HEK293 (cell line): ENCODE measurements around the gene PRPS2.

Experiments used
- CTCF ChIA-PET: fragments of 350-600 bp; formaldehyde crosslinking; extraction: SDS; loops from one replicate; lab custom pipeline; 2021; ENCODE audit warnings: antibody characterized with exemption; lab: Yijun Ruan, JAX
- POLR2A ChIA-PET: fragments of 300-600 bp; formaldehyde crosslinking; extraction: SDS; loops from one replicate; lab custom pipeline; 2020; ENCODE audit warnings: antibody characterized with exemption, inconsistent platforms; lab: Yijun Ruan, JAX
- H3K27ac ChIP-seq: fragments of 200-500 bp; sonication (Bioruptor generic); 2 replicates; pipeline ENCODE4 v1.5.1; 2014; ENCODE audit warnings: low read depth, low read length, control low read depth, inconsistent platforms; ENCODE audit errors: extremely low read depth
- H3K36me3 ChIP-seq, 2 experiments: fragments of 200-500 bp in 1 of 2; sonication (Bioruptor generic) in 1 of 2; 1 replicate in 1 of 2; 2 replicates in 1 of 2; pipeline ENCODE4 v1.5.1; 2014 to 2017; ENCODE audit warnings: inconsistent platforms in 2 of 2, low read length in 2 of 2; ENCODE audit not compliant: control insufficient read depth in 2 of 2, insufficient read depth in 1 of 2
- H3K4me1 ChIP-seq: fragments of 200-500 bp; sonication (Bioruptor generic); 2 replicates; pipeline ENCODE4 v1.5.1; 2014; ENCODE audit warnings: mild to moderate bottlenecking, low read length, inconsistent platforms; ENCODE audit not compliant: control insufficient read depth, insufficient read depth
- H3K4me3 ChIP-seq: 2 replicates; pipeline ENCODE4 v1.5.1; 2011; ENCODE audit warnings: low read depth, mild to moderate bottlenecking, control low read depth, low read length, moderate library complexity
- H3K9me3 ChIP-seq: fragments of 200-500 bp; sonication (Bioruptor generic); 2 replicates; pipeline ENCODE4 v1.5.1; 2014; ENCODE audit warnings: low read depth, low read length, inconsistent platforms; ENCODE audit not compliant: control insufficient read depth, insufficient read depth
- GLIS2 ChIP-seq: fragments of 450-650 bp; formaldehyde crosslinking; IDR thresholded peaks from 2 replicates; pipeline ENCODE4 v1.5.1; 2016; ENCODE audit warnings: missing biosample characterization, missing genetic modification characterization
- KLF16 ChIP-seq: fragments of 450-650 bp; formaldehyde crosslinking; IDR thresholded peaks from 2 replicates; pipeline ENCODE4 v1.5.1; 2017; ENCODE audit warnings: missing biosample characterization, missing genetic modification characterization
- KLF17 ChIP-seq: fragments of 450-650 bp; formaldehyde crosslinking; IDR thresholded peaks from 2 replicates; pipeline ENCODE4 v1.5.1; 2016; ENCODE audit warnings: missing biosample characterization, missing genetic modification characterization
- OSR2 ChIP-seq: fragments of 450-650 bp; formaldehyde crosslinking; IDR thresholded peaks from 2 replicates; pipeline ENCODE4 v1.5.1; 2016; ENCODE audit warnings: missing biosample characterization, missing genetic modification characterization
- PRDM10 ChIP-seq: fragments of 450-650 bp; formaldehyde crosslinking; IDR thresholded peaks from 2 replicates; pipeline ENCODE4 v1.5.1; 2016; ENCODE audit warnings: missing biosample characterization, missing genetic modification characterization
- PRDM4 ChIP-seq: fragments of 450-650 bp; formaldehyde crosslinking; IDR thresholded peaks from 2 replicates; pipeline ENCODE4 v1.5.1; 2017; ENCODE audit warnings: missing biosample characterization, missing genetic modification characterization
- SP2 ChIP-seq: fragments of 450-650 bp; formaldehyde crosslinking; IDR thresholded peaks from 2 replicates; pipeline ENCODE4 v1.5.1; 2016; ENCODE audit warnings: missing biosample characterization, missing genetic modification characterization
- ZBTB1 ChIP-seq: fragments of 450-650 bp; formaldehyde crosslinking; IDR thresholded peaks from 2 replicates; pipeline ENCODE4 v1.5.1; 2016; ENCODE audit warnings: missing biosample characterization, missing genetic modification characterization
- ZBTB11 ChIP-seq: fragments of 450-650 bp; formaldehyde crosslinking; conservative IDR thresholded peaks from 2 replicates; pipeline ENCODE4 v1.5.1; 2016; ENCODE audit warnings: low read depth, missing biosample characterization, missing genetic modification characterization
- ZBTB20 ChIP-seq: fragments of 450-650 bp; formaldehyde crosslinking; IDR thresholded peaks from 2 replicates; pipeline ENCODE4 v1.5.1; 2016; ENCODE audit warnings: missing biosample characterization, missing genetic modification characterization
- ZBTB7A ChIP-seq: fragments of 450-650 bp; formaldehyde crosslinking; IDR thresholded peaks from 2 replicates; pipeline ENCODE4 v1.5.1; 2016; ENCODE audit warnings: low read depth, missing biosample characterization, missing genetic modification characterization
- ZFHX2 ChIP-seq: fragments of 450-650 bp; formaldehyde crosslinking; conservative IDR thresholded peaks from 2 replicates; pipeline ENCODE4 v1.5.1; 2016; ENCODE audit warnings: missing biosample characterization, missing genetic modification characterization
- ZIC2 ChIP-seq: fragments of 450-650 bp; formaldehyde crosslinking; IDR thresholded peaks from 2 replicates; pipeline ENCODE4 v1.5.1; 2016; ENCODE audit warnings: missing biosample characterization, missing genetic modification characterization
- ZNF2 ChIP-seq: fragments of 450-650 bp; formaldehyde crosslinking; IDR thresholded peaks from 2 replicates; pipeline ENCODE4 v1.5.1; 2016; ENCODE audit warnings: missing biosample characterization, missing genetic modification characterization
- ZNF335 ChIP-seq: fragments of 450-650 bp; formaldehyde crosslinking; conservative IDR thresholded peaks from 2 replicates; pipeline ENCODE4 v1.5.1; 2016; ENCODE audit warnings: missing biosample characterization, missing genetic modification characterization
- ZNF391 ChIP-seq: fragments of 450-650 bp; formaldehyde crosslinking; IDR thresholded peaks from 2 replicates; pipeline ENCODE4 v1.5.1; 2016; ENCODE audit warnings: low read depth, missing biosample characterization, missing genetic modification characterization, borderline replicate concordance
- ZNF394 ChIP-seq: fragments of 450-650 bp; formaldehyde crosslinking; IDR thresholded peaks from 2 replicates; pipeline ENCODE4 v1.5.1; 2016; ENCODE audit warnings: missing biosample characterization, missing genetic modification characterization, mild to moderate bottlenecking, moderate library complexity, borderline replicate concordance
- ZNF544 ChIP-seq: fragments of 450-650 bp; formaldehyde crosslinking; IDR thresholded peaks from 2 replicates; pipeline ENCODE4 v1.5.0; 2017; ENCODE audit warnings: missing biosample characterization, missing genetic modification characterization
- ZNF596 ChIP-seq: fragments of 450-650 bp; IDR thresholded peaks from 2 replicates; pipeline ENCODE4 v1.5.0; 2018; ENCODE audit warnings: missing biosample characterization, mild to moderate bottlenecking, missing genetic modification characterization, moderate library complexity
- ZNF600 ChIP-seq: fragments of 450-650 bp; formaldehyde crosslinking; IDR thresholded peaks from 2 replicates; pipeline ENCODE4 v1.5.1; 2016; ENCODE audit warnings: missing biosample characterization, missing genetic modification characterization
- ZNF610 ChIP-seq: fragments of 450-650 bp; formaldehyde crosslinking; IDR thresholded peaks from 2 replicates; pipeline ENCODE4 v1.5.1; 2016; ENCODE audit warnings: missing biosample characterization, missing genetic modification characterization, borderline replicate concordance
- ZNF623 ChIP-seq: fragments of 450-650 bp; formaldehyde crosslinking; IDR thresholded peaks from 2 replicates; pipeline ENCODE4 v1.5.1; 2016; ENCODE audit warnings: missing biosample characterization, missing genetic modification characterization
- ZNF660 ChIP-seq: fragments of 450-650 bp; IDR thresholded peaks from 2 replicates; pipeline ENCODE4 v1.5.1; 2018; ENCODE audit warnings: missing biosample characterization, mild to moderate bottlenecking, missing genetic modification characterization
- ZNF76 ChIP-seq: fragments of 450-650 bp; formaldehyde crosslinking; IDR thresholded peaks from 2 replicates; pipeline ENCODE4; 2016; ENCODE audit warnings: low read depth, missing biosample characterization, missing genetic modification characterization, borderline replicate concordance
- ZNF843 ChIP-seq: fragments of 450-650 bp; formaldehyde crosslinking; IDR thresholded peaks from 2 replicates; pipeline ENCODE4 v1.5.1; 2016; ENCODE audit warnings: missing biosample characterization, missing genetic modification characterization

PRPS2 gene

GRCh38 chrX:12791257-12792228 is at the start of gene PRPS2:
Gene PRPS2, plus strand, starts transcription at chrX:12791412. Its CDS starts 86 bp downstream, at chrX:12791498.
- H3K27ac ChIP-seq: peak within 1 kb of the TSS; percentile 72; the same call in 1 of the 2 replicates
- H3K4me1 ChIP-seq: no peaks in the 10 kb centered on the region
- ChIA-PET POLR2A (interaction anchor here (0.5 to 1.8 kb wide), 12 partner anchors 9 to 943 kb away, joined by 3 to 15 read pairs (median 6); partner anchors contain the start of genes OFD1 and TRAPPC2), CTCF (interaction anchor here (1.0 to 3.0 kb wide), 4 partner anchors 11 to 21 kb away, joined by 3 to 29 read pairs (median 8); no protein-coding TSS in a partner anchor)
- peak within 1 kb of the TSS; percentile 77 for H3K4me3 ChIP-seq
- no peaks in the 10 kb centered on the region for H3K9me3 ChIP-seq
- peaks cover 0 to 15% of the 10 kb centered on the region in 2 experiments for H3K36me3 ChIP-seq
- no peak for TF ChIP-seq ZNF596
- 0 out of 2 replicates have a peak, but pooled peaks have one; percentile 30 for TF ChIP-seq ZBTB7A
- TF ChIP-seq ZNF843 (tag by site-specific recombination): 0 out of 2 replicates have a peak, but pooled peaks have one; percentile 29
- peak; percentile 25; the same call in 1 of the 2 replicates for TF ChIP-seq ZBTB20 (tag by site-specific recombination)
- TF ChIP-seq OSR2: peak; percentile 49; the same call in 1 of the 2 replicates
- peak; percentile 34; the same call in 1 of the 2 replicates for TF ChIP-seq ZNF394 (tag by site-specific recombination)
- peak; percentile 75 for TF ChIP-seq SP2
- peak; percentile 37; the same call in 1 of the 2 replicates for TF ChIP-seq ZNF76
- TF ChIP-seq ZNF623 (tag by site-specific recombination): no peak
- TF ChIP-seq ZFHX2 (tag by site-specific recombination): peak; percentile 56
- TF ChIP-seq PRDM10 (tag by site-specific recombination): peak; percentile 70
- TF ChIP-seq ZNF660 (tag by site-specific recombination): peak; percentile 48
- TF ChIP-seq GLIS2 (tag by site-specific recombination): peak; percentile 94
- TF ChIP-seq ZNF544 (tag by site-specific recombination): no peak
- peak; percentile 84 for TF ChIP-seq KLF16 (tag by site-specific recombination)
- TF ChIP-seq ZIC2 (tag by site-specific recombination): peak; percentile 80
- TF ChIP-seq ZNF391 (tag by site-specific recombination): 0 out of 2 replicates have a peak, but pooled peaks have one; percentile 48
- TF ChIP-seq ZBTB11 (tag by site-specific recombination): peak; percentile 69; the same call in 1 of the 2 replicates
- TF ChIP-seq ZBTB1 (tag by site-specific recombination): 0 out of 2 replicates have a peak, but pooled peaks have one; percentile 62
- peak; percentile 60; the same call in 1 of the 2 replicates for TF ChIP-seq KLF17 (tag by site-specific recombination)
- 0 out of 2 replicates have a peak, but pooled peaks have one; percentile 11 for TF ChIP-seq ZNF600 (tag by site-specific recombination)
- no peak for TF ChIP-seq PRDM4 (tag by site-specific recombination)
- TF ChIP-seq ZNF610 (tag by site-specific recombination): peak; percentile 85
- peak; percentile 58 for TF ChIP-seq ZNF335 (tag by site-specific recombination)
- peak; percentile 35; the same call in 1 of the 2 replicates for TF ChIP-seq ZNF2 (tag by site-specific recombination)
